Neutrophil (primary cell): ENCODE measurements around the gene NMUR1.

Experiments
- H3K27ac ChIP-seq: fragments of 200-600 bp; sonication (generic); 2 replicates; pipeline ENCODE4 v1.5.1; 2016; ENCODE audit warnings: mild to moderate bottlenecking, moderate library complexity
- H3K27me3 ChIP-seq: fragments of 200-600 bp; sonication (generic); 2 replicates; pipeline ENCODE4 v1.6.0; 2016; ENCODE audit warnings: mild to moderate bottlenecking
- H3K36me3 ChIP-seq: fragments of 200-600 bp; sonication (generic); 2 replicates; pipeline ENCODE4 v1.5.1; 2017
- H3K4me1 ChIP-seq, 2 experiments: fragments of 200-600 bp in 1 of 2; sonication (generic) in 1 of 2; 1 replicate in 1 of 2; 2 replicates in 1 of 2; pipeline versions ENCODE4 v1.5.1 to v1.6.1; 2013 to 2016; ENCODE audit warnings: low read depth in 1 of 2, low read length in 1 of 2, mild to moderate bottlenecking in 1 of 2, moderate library complexity in 1 of 2; ENCODE audit not compliant: control insufficient read depth in 1 of 2, insufficient read depth in 1 of 2
- H3K4me3 ChIP-seq, 2 experiments: fragments of 200-600 bp in 1 of 2; sonication (generic) in 1 of 2; 1 replicate in 1 of 2; 2 replicates in 1 of 2; pipeline ENCODE4 v1.5.1; 2013 to 2016; ENCODE audit warnings: low read depth in 1 of 2, low read length in 1 of 2, mild to moderate bottlenecking in 1 of 2, moderate library complexity in 1 of 2
- H3K9me3 ChIP-seq: fragments of 200-600 bp; sonication (generic); 2 replicates; pipeline ENCODE4 v1.5.1; 2016
- TF ChIP-seq, protein P1 (sequence below): fragments of 200-600 bp; sonication (generic); IDR thresholded peaks from 2 replicates; pipeline ENCODE4 v1.5.1; 2016; ENCODE audit warnings: antibody characterized with exemption

The NMUR1 gene

DNA sequence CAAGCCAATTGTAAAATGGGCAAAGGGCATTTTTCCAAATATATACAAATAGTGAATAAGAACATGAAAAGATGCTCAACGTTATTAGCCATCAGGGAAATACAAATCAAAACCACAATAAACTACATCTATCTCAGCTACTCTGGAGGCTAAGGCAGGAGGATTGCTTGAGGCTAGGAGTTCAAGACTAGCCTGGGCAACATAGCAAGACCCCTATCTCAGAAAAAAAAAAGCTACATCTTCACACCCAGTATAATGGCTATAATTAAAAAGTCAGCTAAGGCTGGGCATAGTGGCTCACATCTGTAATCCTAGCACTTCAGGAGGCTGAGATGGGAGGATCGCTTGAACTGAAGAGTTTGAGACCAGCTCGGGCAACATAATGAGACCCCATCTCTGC is 53.3 kb downstream of the NMUR1 start:
- Histone ChIP-seq H3K27ac (no peak overlapping the region), H3K4me1 (no peaks in the 10 kb centered on the region), H3K9me3 (no peaks in the 10 kb centered on the region), H3K27me3 (no peaks in the 10 kb centered on the region), H3K4me3 (no peak overlapping the region), H3K36me3 (no peaks in the 10 kb centered on the region)
- TF ChIP-seq, protein P1, sequence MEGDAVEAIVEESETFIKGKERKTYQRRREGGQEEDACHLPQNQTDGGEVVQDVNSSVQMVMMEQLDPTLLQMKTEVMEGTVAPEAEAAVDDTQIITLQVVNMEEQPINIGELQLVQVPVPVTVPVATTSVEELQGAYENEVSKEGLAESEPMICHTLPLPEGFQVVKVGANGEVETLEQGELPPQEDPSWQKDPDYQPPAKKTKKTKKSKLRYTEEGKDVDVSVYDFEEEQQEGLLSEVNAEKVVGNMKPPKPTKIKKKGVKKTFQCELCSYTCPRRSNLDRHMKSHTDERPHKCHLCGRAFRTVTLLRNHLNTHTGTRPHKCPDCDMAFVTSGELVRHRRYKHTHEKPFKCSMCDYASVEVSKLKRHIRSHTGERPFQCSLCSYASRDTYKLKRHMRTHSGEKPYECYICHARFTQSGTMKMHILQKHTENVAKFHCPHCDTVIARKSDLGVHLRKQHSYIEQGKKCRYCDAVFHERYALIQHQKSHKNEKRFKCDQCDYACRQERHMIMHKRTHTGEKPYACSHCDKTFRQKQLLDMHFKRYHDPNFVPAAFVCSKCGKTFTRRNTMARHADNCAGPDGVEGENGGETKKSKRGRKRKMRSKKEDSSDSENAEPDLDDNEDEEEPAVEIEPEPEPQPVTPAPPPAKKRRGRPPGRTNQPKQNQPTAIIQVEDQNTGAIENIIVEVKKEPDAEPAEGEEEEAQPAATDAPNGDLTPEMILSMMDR = no peak

DNA sequence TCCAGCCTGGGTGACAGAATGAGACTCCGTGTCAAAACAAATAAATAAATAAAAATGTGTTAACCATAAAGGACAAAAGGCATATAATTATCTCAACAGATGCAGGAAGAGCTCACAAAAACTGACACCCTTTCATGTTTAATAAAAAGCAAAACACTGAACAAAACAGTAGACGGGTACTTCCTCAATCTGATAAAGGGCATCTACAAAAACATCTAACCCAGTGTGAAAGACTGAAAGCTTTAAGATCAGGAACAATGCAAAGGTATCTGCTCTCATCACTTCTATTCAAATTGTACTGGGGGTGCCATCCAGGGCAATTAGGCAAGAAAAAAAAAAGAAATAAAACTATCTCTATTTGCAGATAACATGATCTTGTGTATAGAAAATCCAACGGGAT is 54.3 kb downstream of the NMUR1 start:
- no peaks in the 10 kb centered on the region for H3K4me1 ChIP-seq
- H3K36me3 ChIP-seq = no peaks in the 10 kb centered on the region
- H3K27me3 ChIP-seq = no peaks in the 10 kb centered on the region
- no peaks in the 10 kb centered on the region for H3K9me3 ChIP-seq
- TF ChIP-seq, protein P1 = no peak
- H3K4me3 ChIP-seq = no peak overlapping the region
- H3K27ac ChIP-seq = no peak overlapping the region
